K562 (cell line): Measurements from ENCODE around the gene LAG3. TPM values are rescaled to one million over a fixed set of nuclear protein-coding genes. Genes with fewer than 3 reads are reported as not detected.
A peak's percentile ranks its signal among the peaks of the same experiment; 100 is the strongest.

ENCODE experiments used
- CREBBP ChIP-seq: IDR thresholded peaks from one replicate; pipeline ENCODE4 v1.6.1; 2012; ENCODE audit warnings: low read depth, mild to moderate bottlenecking, control low read depth, inconsistent platforms, low read length
- DNMT1 ChIP-seq: fragments of 450-650 bp; IDR thresholded peaks from 2 replicates; pipeline ENCODE4 v1.6.1; 2016; ENCODE audit warnings: antibody characterized with exemption, mild to moderate bottlenecking
- ETV6 ChIP-seq, 3 experiments: fragments of 150-350 bp in 1 of 3; sonication (generic) in 1 of 3; formaldehyde crosslinking in 1 of 3; IDR thresholded peaks; 2 replicates each; pipeline versions ENCODE4 v1.6.1 to v1.8.0; 2014 to 2022; ENCODE audit warnings: borderline replicate concordance in 2 of 3, low read depth in 2 of 3, antibody characterized with exemption in 1 of 3, low read length in 1 of 3, mild to moderate bottlenecking in 1 of 3, missing genetic modification reagents in 1 of 3
- MAFG ChIP-seq: fragments of 450-650 bp; conservative IDR thresholded peaks from 2 replicates; pipeline ENCODE4 v1.6.1; 2016; ENCODE audit warnings: missing genetic modification characterization, missing compliant biosample characterization
- MAFK ChIP-seq: IDR thresholded peaks from 2 replicates; pipeline ENCODE4 v1.6.1; 2011; ENCODE audit warnings: low read length, improper control_type of control experiment
- MYBL2 ChIP-seq, 2 experiments: fragments of 450-650 bp in 1 of 2; sonication (generic) in 1 of 2; formaldehyde crosslinking in 1 of 2; IDR thresholded peaks; 2 replicates each; pipeline versions ENCODE4 v1.6.1 to v1.8.1; 2017 to 2022; ENCODE audit warnings: borderline replicate concordance in 1 of 2, inconsistent platforms in 1 of 2, low read depth in 1 of 2, mild to moderate bottlenecking in 1 of 2, missing genetic modification reagents in 1 of 2, moderate library complexity in 1 of 2
- NBN ChIP-seq: fragments of 450-650 bp; IDR thresholded peaks from 2 replicates; pipeline ENCODE4 v1.6.1; 2016; ENCODE audit warnings: low read depth, mild to moderate bottlenecking
- NFE2 ChIP-seq: IDR thresholded peaks from 2 replicates; pipeline ENCODE4 v1.6.1; 2014; ENCODE audit warnings: antibody characterized with exemption, low read depth
- RAD21 ChIP-seq, 2 experiments: fragments of 250-450 bp in 1 of 2; fragments of 450-650 bp in 1 of 2; sonication (Bioruptor Pico) in 1 of 2; formaldehyde crosslinking in 1 of 2; IDR thresholded peaks in 1 of 2; conservative IDR thresholded peaks in 1 of 2; 2 replicates each; pipeline versions ENCODE4 v1.4.0 to v1.8.0; 2020 to 2022; ENCODE audit warnings: mild to moderate bottlenecking in 2 of 2, moderate library complexity in 1 of 2
- SMC3 ChIP-seq: conservative IDR thresholded peaks from 2 replicates; pipeline ENCODE4 v1.6.1; 2011; ENCODE audit warnings: low read depth, low read length, improper control_type of control experiment; ENCODE audit not compliant: insufficient read depth
- ZNF165 ChIP-seq: fragments of 250-450 bp; sonication (Bioruptor Pico); IDR thresholded peaks from 2 replicates; pipeline ENCODE4 v1.4.0; 2020; ENCODE audit warnings: borderline replicate concordance
- ZNF316 ChIP-seq: fragments of 450-650 bp; IDR thresholded peaks from 2 replicates; pipeline ENCODE4 v1.6.1; 2016
- polyA plus RNA-seq, 8 experiments: library from polyadenylated mRNA; depleted of rRNA in 4 of 8; stranded (reverse) in 5 of 8; unstranded in 3 of 8; fragments of >200 nt; fragmentation: Nextera tagmentation in 2 of 8; fragmentation: Illumina TruSeq in 1 of 8; extraction: Ambion mirVana in 2 of 8; extraction: Trizol in 1 of 8; gene quantifications; 2 replicates each; pipeline versions ENCODE4 v1.2.1 to v1.2.3, GENCODE V29; 2011 to 2014; ENCODE audit warnings: inconsistent platforms in 1 of 8, missing spikeins in 1 of 8
- total RNA-seq, 7 experiments: library from RNA; depleted of rRNA in 6 of 7; stranded (reverse); fragments of >200 nt in 6 of 7; fragmentation: Illumina TruSeq in 2 of 7; extraction: Trizol in 2 of 7; gene quantifications; 2 replicates each; pipeline versions ENCODE4 v1.2.1 to v1.2.3, GENCODE V29; 2011 to 2021; ENCODE audit warnings: low replicate concordance in 1 of 7
- TF ChIP-seq, protein P1 (sequence below): fragments of 250-450 bp; sonication (Bioruptor Pico); IDR thresholded peaks from 2 replicates; pipeline ENCODE4 v1.4.0; 2020; ENCODE audit warnings: mild to moderate bottlenecking, moderate library complexity
- TF ChIP-seq, protein P2 (sequence below): fragments of 450-650 bp; IDR thresholded peaks from 2 replicates; pipeline ENCODE4 v1.6.1; 2016
- TF ChIP-seq, protein P3 (sequence below): fragments of 450-650 bp; IDR thresholded peaks from 2 replicates; pipeline ENCODE4 v1.6.1; 2016; ENCODE audit warnings: borderline replicate concordance
- TF ChIP-seq, protein P4 (sequence below): fragments of 450-650 bp; formaldehyde crosslinking; IDR thresholded peaks from 2 replicates; pipeline ENCODE4 v1.4.0; 2022; ENCODE audit warnings: missing genetic modification characterization

The LAG3 gene
- total and polyA plus RNA-seq, 9 of the 15 experiments (the other 6 are each of a cell fraction or from before 2014, with no cell fraction given), result 0.07 to 0.66 (median 0.09) TPM; not detected in 1

DNA sequence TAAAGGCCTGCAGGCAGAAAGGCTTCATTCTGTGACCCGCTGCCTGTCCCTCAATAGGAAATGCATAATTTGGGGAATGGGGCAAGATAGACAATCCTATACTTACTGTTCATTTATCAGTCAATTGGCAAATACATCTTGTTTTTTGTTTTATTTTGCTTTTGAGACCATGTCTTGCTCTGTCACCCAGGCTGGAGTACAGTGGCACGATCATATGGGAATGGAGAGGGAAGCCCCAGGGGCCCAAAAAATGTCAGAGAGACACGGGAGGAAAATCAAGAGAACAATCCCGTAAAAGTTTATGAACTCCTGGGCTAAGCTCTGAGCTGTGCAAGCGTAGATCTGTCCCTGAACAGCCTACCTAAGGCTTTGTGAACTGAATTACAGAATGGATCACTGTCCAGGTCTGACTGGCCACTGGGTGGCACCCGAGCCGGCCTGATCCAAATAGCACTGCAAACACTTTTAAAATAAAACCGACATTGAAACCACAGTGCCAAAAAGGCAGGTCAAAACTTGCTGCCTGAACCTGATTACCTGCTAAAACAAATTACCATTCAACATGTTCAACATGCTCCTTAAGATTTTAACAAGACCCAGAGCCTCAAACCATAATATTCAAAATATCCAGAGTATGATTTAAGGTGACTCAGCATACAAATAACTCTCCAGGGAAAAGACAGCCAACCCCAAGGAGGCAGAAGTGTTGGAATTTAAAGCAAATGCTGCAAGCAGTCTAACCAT, 36.7 kb upstream of the LAG3 start (continued):
- TF ChIP-seq MAFK (peak; percentile 28; the same call in 1 of the 2 replicates), DNMT1 (0 out of 2 replicates have a peak, but pooled peaks have one; percentile 33), RAD21 (CRISPR knock-in tag; conservative IDR thresholded peaks at IDR 0.05 in 1 of 2, IDR thresholded peaks at IDR 0.05 in 1 of 2) (peak; percentile 54 to 75), MYBL2 (IDR thresholded peaks at IDR 0.05; ENCODE audit: low read depth) (peak; percentile 50; the same call in 1 of the 2 replicates), MYBL2 (CRISPR knock-in tag; IDR thresholded peaks at IDR 0.05; ENCODE audit: borderline replicate concordance) (no peak), ZNF316 (peak; percentile 89), CREBBP (no peak), NBN (0 out of 2 replicates have a peak, but pooled peaks have one; percentile 40), ZNF165 (no peak), MAFG (tag) (peak; percentile 75), NFE2 (peak; percentile 71), ETV6 (IDR thresholded peaks at IDR 0.05; ENCODE audit: borderline replicate concordance in 1 of 2, low read depth in 2 of 2, low read length in 1 of 2) (no peak), ETV6 (CRISPR knock-in tag; IDR thresholded peaks at IDR 0.05; ENCODE audit: borderline replicate concordance) (no peak), SMC3 (peak; percentile 45; the same call in 1 of the 2 replicates)
- TF ChIP-seq, protein P1, sequence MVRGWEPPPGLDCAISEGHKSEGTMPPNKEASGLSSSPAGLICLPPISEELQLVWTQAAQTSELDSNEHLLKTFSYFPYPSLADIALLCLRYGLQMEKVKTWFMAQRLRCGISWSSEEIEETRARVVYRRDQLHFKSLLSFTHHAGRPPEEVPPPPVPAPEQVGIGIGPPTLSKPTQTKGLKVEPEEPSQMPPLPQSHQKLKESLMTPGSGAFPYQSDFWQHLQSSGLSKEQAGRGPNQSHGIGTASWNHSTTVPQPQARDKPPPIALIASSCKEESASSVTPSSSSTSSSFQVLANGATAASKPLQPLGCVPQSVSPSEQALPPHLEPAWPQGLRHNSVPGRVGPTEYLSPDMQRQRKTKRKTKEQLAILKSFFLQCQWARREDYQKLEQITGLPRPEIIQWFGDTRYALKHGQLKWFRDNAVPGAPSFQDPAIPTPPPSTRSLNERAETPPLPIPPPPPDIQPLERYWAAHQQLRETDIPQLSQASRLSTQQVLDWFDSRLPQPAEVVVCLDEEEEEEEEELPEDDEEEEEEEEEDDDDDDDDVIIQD (CRISPR knock-in tag), result no peak
- TF ChIP-seq, protein P2, sequence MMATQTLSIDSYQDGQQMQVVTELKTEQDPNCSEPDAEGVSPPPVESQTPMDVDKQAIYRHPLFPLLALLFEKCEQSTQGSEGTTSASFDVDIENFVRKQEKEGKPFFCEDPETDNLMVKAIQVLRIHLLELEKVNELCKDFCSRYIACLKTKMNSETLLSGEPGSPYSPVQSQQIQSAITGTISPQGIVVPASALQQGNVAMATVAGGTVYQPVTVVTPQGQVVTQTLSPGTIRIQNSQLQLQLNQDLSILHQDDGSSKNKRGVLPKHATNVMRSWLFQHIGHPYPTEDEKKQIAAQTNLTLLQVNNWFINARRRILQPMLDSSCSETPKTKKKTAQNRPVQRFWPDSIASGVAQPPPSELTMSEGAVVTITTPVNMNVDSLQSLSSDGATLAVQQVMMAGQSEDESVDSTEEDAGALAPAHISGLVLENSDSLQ, result 0 out of 2 replicates have a peak, but pooled peaks have one; percentile 4
- TF ChIP-seq, protein P3, sequence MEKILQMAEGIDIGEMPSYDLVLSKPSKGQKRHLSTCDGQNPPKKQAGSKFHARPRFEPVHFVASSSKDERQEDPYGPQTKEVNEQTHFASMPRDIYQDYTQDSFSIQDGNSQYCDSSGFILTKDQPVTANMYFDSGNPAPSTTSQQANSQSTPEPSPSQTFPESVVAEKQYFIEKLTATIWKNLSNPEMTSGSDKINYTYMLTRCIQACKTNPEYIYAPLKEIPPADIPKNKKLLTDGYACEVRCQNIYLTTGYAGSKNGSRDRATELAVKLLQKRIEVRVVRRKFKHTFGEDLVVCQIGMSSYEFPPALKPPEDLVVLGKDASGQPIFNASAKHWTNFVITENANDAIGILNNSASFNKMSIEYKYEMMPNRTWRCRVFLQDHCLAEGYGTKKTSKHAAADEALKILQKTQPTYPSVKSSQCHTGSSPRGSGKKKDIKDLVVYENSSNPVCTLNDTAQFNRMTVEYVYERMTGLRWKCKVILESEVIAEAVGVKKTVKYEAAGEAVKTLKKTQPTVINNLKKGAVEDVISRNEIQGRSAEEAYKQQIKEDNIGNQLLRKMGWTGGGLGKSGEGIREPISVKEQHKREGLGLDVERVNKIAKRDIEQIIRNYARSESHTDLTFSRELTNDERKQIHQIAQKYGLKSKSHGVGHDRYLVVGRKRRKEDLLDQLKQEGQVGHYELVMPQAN, result no peak
- TF ChIP-seq, protein P4, sequence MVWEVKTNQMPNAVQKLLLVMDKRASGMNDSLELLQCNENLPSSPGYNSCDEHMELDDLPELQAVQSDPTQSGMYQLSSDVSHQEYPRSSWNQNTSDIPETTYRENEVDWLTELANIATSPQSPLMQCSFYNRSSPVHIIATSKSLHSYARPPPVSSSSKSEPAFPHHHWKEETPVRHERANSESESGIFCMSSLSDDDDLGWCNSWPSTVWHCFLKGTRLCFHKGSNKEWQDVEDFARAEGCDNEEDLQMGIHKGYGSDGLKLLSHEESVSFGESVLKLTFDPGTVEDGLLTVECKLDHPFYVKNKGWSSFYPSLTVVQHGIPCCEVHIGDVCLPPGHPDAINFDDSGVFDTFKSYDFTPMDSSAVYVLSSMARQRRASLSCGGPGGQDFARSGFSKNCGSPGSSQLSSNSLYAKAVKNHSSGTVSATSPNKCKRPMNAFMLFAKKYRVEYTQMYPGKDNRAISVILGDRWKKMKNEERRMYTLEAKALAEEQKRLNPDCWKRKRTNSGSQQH (CRISPR knock-in tag), result no peak
